H9 (cell line): ENCODE results near the gene GPR137. TPM values are rescaled to one million over a fixed set of nuclear protein-coding genes. Genes with fewer than 3 reads are reported as not detected.

Experiments used
- DNase-seq: peaks from one replicate; pipeline ENCODE4 v3.0.0-alpha.2; 2017
- H2AFZ ChIP-seq: one replicate; pipeline ENCODE4 v1.6.1; 2013; ENCODE audit warnings: mild to moderate bottlenecking, low read length, control low read depth, moderate library complexity
- H2AK5ac ChIP-seq: 2 replicates; pipeline ENCODE4 v1.6.1; 2013; ENCODE audit warnings: low read length, control low read depth, mixed read lengths; ENCODE audit not compliant: insufficient read length
- H2BK120ac ChIP-seq: one replicate; pipeline ENCODE4 v1.6.1; 2013; ENCODE audit warnings: low read depth, mild to moderate bottlenecking, low read length, control low read depth, inconsistent platforms; ENCODE audit not compliant: poor library complexity, severe bottlenecking
- H2BK12ac ChIP-seq: 2 replicates; pipeline ENCODE4 v1.6.1; 2013; ENCODE audit warnings: low read length, control low read depth, mixed read lengths, low read depth; ENCODE audit not compliant: insufficient read length
- H2BK15ac ChIP-seq: 2 replicates; pipeline ENCODE4 v1.6.1; 2013; ENCODE audit warnings: low read depth, low read length, control low read depth
- H2BK20ac ChIP-seq: one replicate; pipeline ENCODE4 v1.6.1; 2013; ENCODE audit warnings: low read depth, mild to moderate bottlenecking, low read length, control low read depth, inconsistent platforms; ENCODE audit not compliant: poor library complexity, severe bottlenecking
- H2BK5ac ChIP-seq: 2 replicates; pipeline ENCODE4 v1.6.1; 2013; ENCODE audit warnings: low read length, control low read depth, mixed read lengths; ENCODE audit not compliant: insufficient read length
- H3K14ac ChIP-seq: 2 replicates; pipeline ENCODE4 v1.6.1; 2013; ENCODE audit warnings: low read length, control low read depth; ENCODE audit not compliant: insufficient read depth
- H3K18ac ChIP-seq: 2 replicates; pipeline ENCODE4 v1.6.1; 2013; ENCODE audit warnings: low read depth, mild to moderate bottlenecking, mixed read lengths, low read length, control low read depth; ENCODE audit not compliant: insufficient read length
- H3K23ac ChIP-seq: 2 replicates; pipeline ENCODE4 v1.6.1; 2013; ENCODE audit warnings: low read length, control low read depth, mixed read lengths, low read depth; ENCODE audit not compliant: insufficient read length
- H3K23me2 ChIP-seq: 2 replicates; pipeline ENCODE4 v1.6.1; 2013; ENCODE audit warnings: low read depth, mild to moderate bottlenecking, mixed read lengths, low read length, control low read depth; ENCODE audit not compliant: insufficient read length, poor library complexity, severe bottlenecking
- H3K27ac ChIP-seq: 2 replicates; pipeline ENCODE4 v1.5.1; 2013; ENCODE audit warnings: low read length, control low read depth, mixed read lengths, low read depth; ENCODE audit not compliant: insufficient read length
- H3K27me3 ChIP-seq: 2 replicates; pipeline ENCODE4 v1.6.1; 2013; ENCODE audit warnings: low read length, control low read depth, inconsistent platforms; ENCODE audit not compliant: insufficient read depth
- H3K4ac ChIP-seq: 2 replicates; pipeline ENCODE4 v1.6.1; 2013; ENCODE audit warnings: low read depth, mild to moderate bottlenecking, control low read depth, inconsistent platforms, low read length, moderate library complexity
- H3K4me1 ChIP-seq: 2 replicates; pipeline ENCODE4 v1.6.1; 2013; ENCODE audit warnings: low read length, control low read depth, inconsistent platforms; ENCODE audit not compliant: insufficient read depth
- H3K4me2 ChIP-seq: 2 replicates; pipeline ENCODE4 v1.6.1; 2013; ENCODE audit warnings: low read length, control low read depth, mixed read lengths; ENCODE audit not compliant: insufficient read length, insufficient read depth
- H3K56ac ChIP-seq: 2 replicates; pipeline ENCODE4 v1.6.1; 2013; ENCODE audit warnings: low read depth, mild to moderate bottlenecking, mixed read lengths, low read length, control low read depth; ENCODE audit not compliant: insufficient read length
- H3K79me1 ChIP-seq: 2 replicates; pipeline ENCODE4 v1.6.1; 2013; ENCODE audit warnings: low read depth, mild to moderate bottlenecking, moderate library complexity, low read length, control low read depth, inconsistent platforms; ENCODE audit not compliant: insufficient read depth, poor library complexity, severe bottlenecking
- H3K79me2 ChIP-seq: 2 replicates; pipeline ENCODE4 v1.6.1; 2013; ENCODE audit warnings: low read length, control low read depth, inconsistent platforms; ENCODE audit not compliant: insufficient read depth
- H3K9ac ChIP-seq: 2 replicates; pipeline ENCODE4 v1.6.1; 2013; ENCODE audit warnings: low read length, control low read depth, mixed read lengths; ENCODE audit not compliant: insufficient read length; ENCODE audit errors: extremely low read depth
- H3K9me3 ChIP-seq: one replicate; pipeline ENCODE4 v1.6.1; 2013; ENCODE audit warnings: low read depth, low read length, inconsistent platforms; ENCODE audit not compliant: control insufficient read depth
- H3T11ph ChIP-seq: one replicate; pipeline ENCODE4 v1.6.1; 2013; ENCODE audit warnings: mild to moderate bottlenecking, low read length, control low read depth, inconsistent platforms
- H4K20me1 ChIP-seq: one replicate; pipeline ENCODE4 v1.6.1; 2013; ENCODE audit not compliant: control insufficient read depth, insufficient read length, insufficient read depth
- H4K5ac ChIP-seq: 2 replicates; pipeline ENCODE4 v1.6.1; 2013; ENCODE audit warnings: low read depth, mild to moderate bottlenecking, mixed read lengths, low read length, control low read depth; ENCODE audit not compliant: insufficient read length
- H4K8ac ChIP-seq: replicated peaks from 2 replicates; pipeline ENCODE4 v1.6.1; 2013; ENCODE audit warnings: low read length, control low read depth, mixed read lengths, low read depth; ENCODE audit not compliant: insufficient read length
- H4K91ac ChIP-seq: 2 replicates; pipeline ENCODE4 v1.6.1; 2013; ENCODE audit warnings: low read depth, mild to moderate bottlenecking, moderate library complexity, mixed read lengths, low read length, control low read depth; ENCODE audit not compliant: insufficient read length
- H3K27ac Mint-ChIP-seq, 3 experiments: 2 replicates in 2 of 3; 3 replicates in 1 of 3; pipeline ENCODE4 v1.8.0; 2020 to 2021; ENCODE audit warnings: mixed read lengths in 3 of 3, mild to moderate bottlenecking in 1 of 3, moderate library complexity in 1 of 3
- H3K27me3 Mint-ChIP-seq: 2 replicates; pipeline ENCODE4 v1.8.0; 2021; ENCODE audit warnings: low read depth, mild to moderate bottlenecking, moderate library complexity, mixed read lengths
- H3K36me3 Mint-ChIP-seq, 3 experiments: 2 replicates in 2 of 3; 3 replicates in 1 of 3; pipeline ENCODE4 v1.8.0; 2020 to 2021; ENCODE audit warnings: low read depth in 3 of 3, mixed read lengths in 3 of 3; ENCODE audit not compliant: insufficient read depth in 1 of 3
- H3K4me1 Mint-ChIP-seq, 2 experiments: 2 replicates each; pipeline ENCODE4 v1.8.0; 2020; ENCODE audit warnings: mixed read lengths in 2 of 2
- H3K4me3 Mint-ChIP-seq, 2 experiments: 2 replicates in 1 of 2; 3 replicates in 1 of 2; pipeline ENCODE4 v1.8.0; 2020 to 2021; ENCODE audit warnings: mild to moderate bottlenecking in 2 of 2, mixed read lengths in 2 of 2, moderate library complexity in 1 of 2
- H3K9me3 Mint-ChIP-seq, 2 experiments: 2 replicates in 1 of 2; 3 replicates in 1 of 2; pipeline ENCODE4 v1.8.0; 2020; ENCODE audit warnings: mild to moderate bottlenecking in 2 of 2, mixed read lengths in 2 of 2, moderate library complexity in 1 of 2
- CTCF ChIP-seq: fragments of 200-600 bp; sonication (generic); conservative IDR thresholded peaks from 3 replicates; pipeline ENCODE4 v1.8.0; 2021; ENCODE audit warnings: antibody characterized with exemption, mild to moderate bottlenecking
- WGBS: extraction: QIAGEN DNeasy Blood & Tissue Kit; methylation state at CpG from one replicate; pipeline ENCODE4 v1.1.7; 2013; ENCODE audit warnings: missing lambda C conversion rate, low lambda C conversion rate, mixed read lengths; ENCODE audit not compliant: insufficient read length; ENCODE audit errors: extremely low coverage; 5-methylcytosine and 5-hydroxymethylcytosine counted together
- total RNA-seq: library from RNA; stranded (reverse); gene quantifications from 2 replicates; pipeline ENCODE4 v1.2.1, GENCODE V29; 2021

GPR137 gene
- total RNA-seq, 1 experiment from 2014 or later, result 39.6 TPM

GRCh38 chr11:64286801-64287159 is 1.1 kb downstream of the GPR137 start:
- Histone ChIP-seq H3K4ac (no peak overlapping the region), H3K79me1 (no peaks in the 10 kb centered on the region), H4K8ac (no peak overlapping the region), H4K5ac (no peak overlapping the region), H3K9ac (no peak overlapping the region), H3K79me2 (no peaks in the 10 kb centered on the region), H3K27me3 (peaks cover 16% of the 10 kb centered on the region; the same call in 1 of the 2 replicates), H2BK15ac (no peak overlapping the region), H3K56ac (no peak overlapping the region), H3K4me2 (no peak overlapping the region), H3K23me2 (peaks cover 15% of the 10 kb centered on the region), H2BK12ac (no peak overlapping the region), H3T11ph (no peak overlapping the region), H4K91ac (no peak overlapping the region), H2BK120ac (no peak overlapping the region), H3K9me3 (no peaks in the 10 kb centered on the region), H2AFZ (no peak overlapping the region), H3K23ac (no peak overlapping the region), H3K27ac (no peak overlapping the region), H3K18ac (no peak overlapping the region), H4K20me1 (no peaks in the 10 kb centered on the region), H2AK5ac (no peak overlapping the region), H3K4me1 (no peaks in the 10 kb centered on the region), H2BK5ac (no peak overlapping the region), H2BK20ac (no peak overlapping the region), H3K14ac (no peak overlapping the region)
- Mint-ChIP-seq H3K27ac (no peak overlapping the region; a peak in 1 of 7 replicates), H3K4me3 (peak overlapping the region; percentile 79 to 82), H3K36me3 (peaks cover 2 to 9% (median 6%) of the 10 kb centered on the region in 3 experiments), H3K9me3 (no peaks in the 10 kb centered on the region; a peak in 2 of 5 replicates), H3K4me1 (peaks cover 12 to 16% of the 10 kb centered on the region in 2 experiments), H3K27me3 (peaks cover 33% of the 10 kb centered on the region)
- WGBS, result no CpG with 5 or more reads among the region's 9 CpGs
- TF ChIP-seq CTCF, result no peak
- DNase-seq, result no peak
